SK-N-SH (cell line): ENCODE measurements around the gene ZNF410.

ENCODE experiments used
- CTCF ChIP-seq: fragments of 200-600 bp; sonication (generic); IDR thresholded peaks from 2 replicates; pipeline ENCODE4 v1.6.1; 2017; ENCODE audit warnings: antibody characterized with exemption, mild to moderate bottlenecking, moderate library complexity
- EP300 ChIP-seq, 2 experiments: IDR thresholded peaks; 2 replicates each; pipeline versions ENCODE4 v1.4.0 to v1.6.1; 2012; ENCODE audit warnings: borderline replicate concordance in 1 of 2, low read depth in 1 of 2, low read length in 1 of 2
- JUND ChIP-seq: IDR thresholded peaks from 2 replicates; pipeline ENCODE4 v1.4.0; 2012
- NRF1 ChIP-seq: IDR thresholded peaks from 2 replicates; pipeline ENCODE4 v1.6.1; 2012; ENCODE audit warnings: low read depth, mild to moderate bottlenecking, low read length
- POLR2AphosphoS5 ChIP-seq: IDR thresholded peaks from 2 replicates; pipeline ENCODE4 v1.6.1; 2012; ENCODE audit warnings: low read depth, low read length
- REST ChIP-seq: IDR thresholded peaks from 2 replicates; pipeline ENCODE4 v1.6.1; 2012; ENCODE audit warnings: mild to moderate bottlenecking, low read depth, low read length, moderate library complexity
- SMC3 ChIP-seq: IDR thresholded peaks from 2 replicates; pipeline ENCODE4 v1.6.1; 2012; ENCODE audit warnings: low read depth, low read length, improper control_type of control experiment
- TEAD4 ChIP-seq: IDR thresholded peaks from 2 replicates; pipeline ENCODE4 v1.4.0; 2012; ENCODE audit warnings: mild to moderate bottlenecking, borderline replicate concordance; ENCODE audit not compliant: insufficient read depth
- TF ChIP-seq, protein P1 (sequence below): IDR thresholded peaks from 2 replicates; pipeline ENCODE4 v1.4.0; 2012; ENCODE audit warnings: low read depth, borderline replicate concordance

DNA sequence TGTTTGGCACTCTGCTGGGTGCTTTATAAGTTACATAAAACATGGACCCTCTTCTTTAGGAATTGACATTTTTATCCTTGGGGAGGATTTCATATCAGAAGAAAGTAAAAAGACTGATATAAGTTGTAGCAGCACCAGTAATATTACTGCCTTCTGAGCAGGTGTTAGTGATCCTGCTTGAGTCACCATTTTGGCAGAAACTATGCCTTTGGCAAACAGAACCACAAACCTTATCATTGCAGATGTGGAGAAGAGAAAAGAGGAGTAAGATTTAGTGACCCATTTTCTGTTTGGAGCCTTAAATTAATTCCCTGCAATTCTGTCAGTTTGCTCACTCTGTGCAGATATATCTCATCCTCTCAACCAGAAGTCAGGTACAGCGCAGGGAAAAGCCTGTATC, 23.0 kb downstream of the ZNF410 start:
- TF ChIP-seq, protein P1, sequence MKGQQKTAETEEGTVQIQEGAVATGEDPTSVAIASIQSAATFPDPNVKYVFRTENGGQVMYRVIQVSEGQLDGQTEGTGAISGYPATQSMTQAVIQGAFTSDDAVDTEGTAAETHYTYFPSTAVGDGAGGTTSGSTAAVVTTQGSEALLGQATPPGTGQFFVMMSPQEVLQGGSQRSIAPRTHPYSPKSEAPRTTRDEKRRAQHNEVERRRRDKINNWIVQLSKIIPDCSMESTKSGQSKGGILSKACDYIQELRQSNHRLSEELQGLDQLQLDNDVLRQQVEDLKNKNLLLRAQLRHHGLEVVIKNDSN: no peak
- TF ChIP-seq POLR2AphosphoS5: no peak
- TF ChIP-seq JUND: no peak
- TF ChIP-seq CTCF: no peak
- no peak for TF ChIP-seq REST
- no peak for TF ChIP-seq TEAD4
- TF ChIP-seq NRF1: no peak
- TF ChIP-seq EP300 (IDR thresholded peaks at IDR 0.05; ENCODE audit: borderline replicate concordance in 1 of 2, low read depth in 1 of 2, low read length in 1 of 2): no peak
- TF ChIP-seq SMC3: no peak
